HL-60 (cell line): ENCODE data around the gene LAMB3.

Experiments
- DNase-seq, 2 experiments: peaks; one replicate each; pipeline ENCODE4 v3.0.0-alpha.2; 2010 to 2020; ENCODE audit warnings: low read depth in 1 of 2, low spot score in 1 of 2
- H3K27ac ChIP-seq: fragments of 250-450 bp; sonication (Bioruptor Pico); replicated peaks from 2 replicates; pipeline ENCODE4 v1.5.1; 2020; ENCODE audit warnings: mild to moderate bottlenecking, moderate library complexity
- H3K27me3 ChIP-seq: fragments of 250-450 bp; sonication (Bioruptor Pico); 2 replicates; pipeline ENCODE4 v1.5.1; 2021; ENCODE audit warnings: mild to moderate bottlenecking, moderate library complexity; ENCODE audit not compliant: insufficient read depth, poor library complexity, severe bottlenecking
- H3K4me3 ChIP-seq: replicated peaks from 2 replicates; pipeline ENCODE4 v1.5.1; 2011; ENCODE audit warnings: mild to moderate bottlenecking, control low read depth, low read length; ENCODE audit not compliant: insufficient read depth
- CTCF ChIP-seq: IDR thresholded peaks from one replicate; pipeline ENCODE4 v1.5.1; 2011; ENCODE audit warnings: low read length, control low read depth, inconsistent platforms; ENCODE audit not compliant: insufficient read depth
- GABPA ChIP-seq: IDR thresholded peaks from 2 replicates; pipeline ENCODE4 v1.6.1; 2012; ENCODE audit warnings: low read depth
- POLR2AphosphoS5 ChIP-seq: IDR thresholded peaks from 2 replicates; pipeline ENCODE4 v1.6.1; 2012; ENCODE audit warnings: low read depth
- SPI1 ChIP-seq: IDR thresholded peaks from 2 replicates; pipeline ENCODE4 v1.6.1; 2012; ENCODE audit warnings: low read depth, mild to moderate bottlenecking, borderline replicate concordance
- TF ChIP-seq, protein P1 (sequence below): IDR thresholded peaks from 2 replicates; pipeline ENCODE4 v1.6.1; 2012; ENCODE audit warnings: low read depth; ENCODE audit not compliant: insufficient replicate concordance

Gene LAMB3

DNA sequence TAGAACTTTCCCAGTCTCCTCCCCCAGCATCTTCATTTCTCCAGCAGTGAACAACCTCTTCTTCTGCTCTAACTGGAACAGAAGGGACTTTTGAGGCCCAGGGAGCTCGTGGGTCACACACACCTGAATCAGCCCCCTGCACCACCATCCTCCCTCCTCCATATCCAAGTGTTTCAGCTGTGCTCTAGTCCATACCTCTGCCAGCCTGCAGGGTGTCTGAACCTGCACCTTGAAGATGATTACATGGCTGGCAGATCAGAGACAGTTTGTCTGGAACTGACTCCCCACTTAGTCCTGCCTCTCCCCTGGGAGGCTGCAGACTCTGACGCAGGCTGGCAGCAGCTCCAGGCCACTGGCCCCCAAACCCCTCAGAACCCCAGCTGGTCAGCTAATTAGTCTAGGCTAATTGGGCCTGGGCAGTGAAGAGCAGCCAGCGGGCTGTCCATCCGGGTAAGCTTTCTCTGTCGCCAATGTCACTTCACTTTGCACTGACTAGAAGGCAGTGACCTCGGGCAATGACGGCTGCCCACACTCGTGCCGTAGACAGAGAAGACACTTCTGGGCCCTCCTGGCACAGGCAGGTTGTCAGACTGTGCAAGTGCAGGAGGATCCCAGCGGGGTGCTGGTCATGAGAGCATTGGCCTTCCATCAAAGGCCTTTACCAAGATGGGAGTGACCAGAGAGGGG, 56.5 kb downstream of the LAMB3 start:
- Histone ChIP-seq H3K27ac (no peak overlapping the region), H3K27me3 (peaks cover 22% of the 10 kb centered on the region), H3K4me3 (no peak overlapping the region)
- DNase-seq = no peak
- TF ChIP-seq, protein P1, sequence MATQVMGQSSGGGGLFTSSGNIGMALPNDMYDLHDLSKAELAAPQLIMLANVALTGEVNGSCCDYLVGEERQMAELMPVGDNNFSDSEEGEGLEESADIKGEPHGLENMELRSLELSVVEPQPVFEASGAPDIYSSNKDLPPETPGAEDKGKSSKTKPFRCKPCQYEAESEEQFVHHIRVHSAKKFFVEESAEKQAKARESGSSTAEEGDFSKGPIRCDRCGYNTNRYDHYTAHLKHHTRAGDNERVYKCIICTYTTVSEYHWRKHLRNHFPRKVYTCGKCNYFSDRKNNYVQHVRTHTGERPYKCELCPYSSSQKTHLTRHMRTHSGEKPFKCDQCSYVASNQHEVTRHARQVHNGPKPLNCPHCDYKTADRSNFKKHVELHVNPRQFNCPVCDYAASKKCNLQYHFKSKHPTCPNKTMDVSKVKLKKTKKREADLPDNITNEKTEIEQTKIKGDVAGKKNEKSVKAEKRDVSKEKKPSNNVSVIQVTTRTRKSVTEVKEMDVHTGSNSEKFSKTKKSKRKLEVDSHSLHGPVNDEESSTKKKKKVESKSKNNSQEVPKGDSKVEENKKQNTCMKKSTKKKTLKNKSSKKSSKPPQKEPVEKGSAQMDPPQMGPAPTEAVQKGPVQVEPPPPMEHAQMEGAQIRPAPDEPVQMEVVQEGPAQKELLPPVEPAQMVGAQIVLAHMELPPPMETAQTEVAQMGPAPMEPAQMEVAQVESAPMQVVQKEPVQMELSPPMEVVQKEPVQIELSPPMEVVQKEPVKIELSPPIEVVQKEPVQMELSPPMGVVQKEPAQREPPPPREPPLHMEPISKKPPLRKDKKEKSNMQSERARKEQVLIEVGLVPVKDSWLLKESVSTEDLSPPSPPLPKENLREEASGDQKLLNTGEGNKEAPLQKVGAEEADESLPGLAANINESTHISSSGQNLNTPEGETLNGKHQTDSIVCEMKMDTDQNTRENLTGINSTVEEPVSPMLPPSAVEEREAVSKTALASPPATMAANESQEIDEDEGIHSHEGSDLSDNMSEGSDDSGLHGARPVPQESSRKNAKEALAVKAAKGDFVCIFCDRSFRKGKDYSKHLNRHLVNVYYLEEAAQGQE = no peak
- TF ChIP-seq POLR2AphosphoS5 = no peak
- no peak for TF ChIP-seq SPI1
- TF ChIP-seq CTCF = no peak
- TF ChIP-seq GABPA = no peak

DNA sequence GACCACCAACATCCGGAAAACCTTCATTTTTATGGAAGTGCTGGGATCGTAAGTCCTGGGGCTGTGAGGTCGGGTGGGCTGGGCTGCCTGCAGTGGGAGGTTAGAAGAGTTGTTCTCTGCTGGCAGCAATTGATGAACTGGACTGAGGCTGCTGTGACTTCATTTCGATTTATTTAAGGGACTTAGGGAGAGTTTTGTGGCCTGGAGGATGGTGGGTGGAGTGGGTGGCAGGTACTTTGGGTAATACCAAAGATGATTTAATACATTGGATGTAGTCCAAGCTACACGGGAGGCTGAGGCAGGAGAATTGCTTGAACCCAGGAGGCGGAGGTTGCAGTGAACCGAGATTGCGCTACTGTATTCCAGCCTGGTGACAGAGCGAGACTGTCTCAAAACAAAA, 57.2 kb downstream of the LAMB3 start:
- Histone ChIP-seq H3K4me3 (no peak overlapping the region), H3K27ac (no peak overlapping the region), H3K27me3 (peaks cover 17% of the 10 kb centered on the region)
- TF ChIP-seq GABPA (no peak), CTCF (no peak), SPI1 (no peak), POLR2AphosphoS5 (no peak)
- TF ChIP-seq, protein P1 = no peak
- no peak for DNase-seq

DNA sequence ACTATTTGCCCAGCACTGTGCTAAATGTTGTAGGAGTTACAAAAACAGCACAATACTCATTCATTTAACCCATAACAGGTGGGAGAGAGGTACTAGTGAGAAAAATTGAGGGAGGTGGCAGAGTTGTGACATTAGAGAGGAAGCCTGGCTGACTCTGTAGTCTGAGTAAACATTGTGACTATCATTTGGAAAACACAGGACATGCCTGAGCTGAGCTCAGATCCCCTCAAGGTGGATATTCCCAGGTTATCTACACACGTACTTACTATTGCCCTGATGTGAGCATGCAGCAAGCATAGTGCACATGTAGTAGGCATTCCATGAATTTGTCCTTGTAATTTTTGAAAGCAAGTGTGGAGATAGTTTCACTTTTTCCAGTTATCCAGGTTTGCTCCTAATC, 57.8 kb downstream of the LAMB3 start:
- H3K27ac ChIP-seq = no peak overlapping the region
- no peak overlapping the region for H3K4me3 ChIP-seq
- H3K27me3 ChIP-seq = peaks cover 13% of the 10 kb centered on the region
- TF ChIP-seq POLR2AphosphoS5 (no peak), GABPA (no peak), CTCF (no peak), SPI1 (no peak)
- TF ChIP-seq, protein P1 = no peak
- no peak for DNase-seq
